ENCODE results near the gene ZCWPW1. TPM values are rescaled to one million over a fixed set of nuclear protein-coding genes. Genes with fewer than 3 reads are reported as not detected.

ZCWPW1 gene
- total and polyA plus RNA-seq, 2 of the 13 experiments (the other 11 are each of a cell fraction or from before 2014, with no cell fraction given): 2.4 to 2.5 TPM

GRCh38 chr7:100428199-100428966 lies at the start of gene ZCWPW1 (continued):
- TF ChIP-seq REPIN1 (CRISPR knock-in tag; IDR thresholded peaks at IDR 0.05; ENCODE audit: borderline replicate concordance, low read depth): peak; percentile 74
- TF ChIP-seq, protein P1, sequence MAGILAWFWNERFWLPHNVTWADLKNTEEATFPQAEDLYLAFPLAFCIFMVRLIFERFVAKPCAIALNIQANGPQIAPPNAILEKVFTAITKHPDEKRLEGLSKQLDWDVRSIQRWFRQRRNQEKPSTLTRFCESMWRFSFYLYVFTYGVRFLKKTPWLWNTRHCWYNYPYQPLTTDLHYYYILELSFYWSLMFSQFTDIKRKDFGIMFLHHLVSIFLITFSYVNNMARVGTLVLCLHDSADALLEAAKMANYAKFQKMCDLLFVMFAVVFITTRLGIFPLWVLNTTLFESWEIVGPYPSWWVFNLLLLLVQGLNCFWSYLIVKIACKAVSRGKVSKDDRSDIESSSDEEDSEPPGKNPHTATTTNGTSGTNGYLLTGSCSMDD (CRISPR knock-in tag; IDR thresholded peaks at IDR 0.05): peak; percentile 81; the same call in 1 of the 2 replicates
- TF ChIP-seq ZNF30 (CRISPR knock-in tag; IDR thresholded peaks at IDR 0.05): no peak
- TF ChIP-seq RELA (CRISPR knock-in tag; IDR thresholded peaks at IDR 0.05): no peak
- no peak for TF ChIP-seq RCOR2 (CRISPR knock-in tag; IDR thresholded peaks at IDR 0.05)
- peak; percentile 93 for TF ChIP-seq ZNF138 (CRISPR knock-in tag; IDR thresholded peaks at IDR 0.05; ENCODE audit: low read depth)
- peak; percentile 100 for TF ChIP-seq ZNF335 (CRISPR knock-in tag; IDR thresholded peaks at IDR 0.05)
- no peak for TF ChIP-seq NFIC (IDR thresholded peaks at IDR 0.05; ENCODE audit: low read length)
- TF ChIP-seq POLR2A (IDR thresholded peaks at IDR 0.05; ENCODE audit: insufficient read depth in 1 of 2, low read depth in 2 of 2, low read length in 2 of 2): peak in 1 of 2 experiments; percentile 98; a peak in 2 of 4 replicates
- TF ChIP-seq, protein P2, sequence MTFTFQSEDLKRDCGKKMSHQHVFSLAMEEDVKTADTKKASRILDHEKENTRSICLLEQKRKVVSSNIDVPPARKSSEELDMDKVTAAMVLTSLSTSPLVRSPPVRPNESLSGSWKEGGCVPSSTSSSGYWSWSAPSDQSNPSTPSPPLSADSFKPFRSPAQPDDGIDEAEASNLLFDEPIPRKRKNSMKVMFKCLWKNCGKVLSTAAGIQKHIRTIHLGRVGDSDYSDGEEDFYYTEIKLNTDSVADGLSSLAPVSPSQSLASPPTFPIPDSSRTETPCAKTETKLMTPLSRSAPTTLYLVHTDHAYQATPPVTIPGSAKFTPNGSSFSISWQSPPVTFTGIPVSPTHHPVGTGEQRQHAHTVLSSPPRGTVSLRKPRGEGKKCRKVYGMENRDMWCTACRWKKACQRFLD (CRISPR knock-in tag; IDR thresholded peaks at IDR 0.05; ENCODE audit: borderline replicate concordance): peak; percentile 82; the same call in 1 of the 2 replicates
- TF ChIP-seq ZNF136 (CRISPR knock-in tag; IDR thresholded peaks at IDR 0.05; ENCODE audit: low read depth): 0 out of 2 replicates have a peak, but pooled peaks have one; percentile 25
- peak; percentile 97 for TF ChIP-seq TFDP2 (CRISPR knock-in tag; IDR thresholded peaks at IDR 0.05)
- no peak for TF ChIP-seq ZNF776 (CRISPR knock-in tag; IDR thresholded peaks at IDR 0.05)
- TF ChIP-seq SP140L (CRISPR knock-in tag; IDR thresholded peaks at IDR 0.05; ENCODE audit: borderline replicate concordance): no peak
- no peak for TF ChIP-seq SP1 (IDR thresholded peaks at IDR 0.05)
- peak; percentile 96 for TF ChIP-seq SP1 (CRISPR knock-in tag; IDR thresholded peaks at IDR 0.05)
- peak; percentile 47 for TF ChIP-seq SUZ12 (IDR thresholded peaks at IDR 0.05; ENCODE audit: low read depth, low read length)
- TF ChIP-seq ZNF101 (CRISPR knock-in tag; IDR thresholded peaks at IDR 0.05; ENCODE audit: borderline replicate concordance, low read depth): no peak; the same call in 1 of the 2 replicates
- TF ChIP-seq ATAD3A (CRISPR knock-in tag; IDR thresholded peaks at IDR 0.05): no peak
- peak; percentile 62; the same call in 1 of the 2 replicates for TF ChIP-seq NR2C2 (CRISPR knock-in tag; IDR thresholded peaks at IDR 0.05; ENCODE audit: borderline replicate concordance)
- 0 out of 2 replicates have a peak, but pooled peaks have one; percentile 21 for TF ChIP-seq GFI1 (CRISPR knock-in tag; IDR thresholded peaks at IDR 0.05; ENCODE audit: borderline replicate concordance)
- no peak for TF ChIP-seq IKZF1 (IDR thresholded peaks at IDR 0.05)
- TF ChIP-seq, protein P3, sequence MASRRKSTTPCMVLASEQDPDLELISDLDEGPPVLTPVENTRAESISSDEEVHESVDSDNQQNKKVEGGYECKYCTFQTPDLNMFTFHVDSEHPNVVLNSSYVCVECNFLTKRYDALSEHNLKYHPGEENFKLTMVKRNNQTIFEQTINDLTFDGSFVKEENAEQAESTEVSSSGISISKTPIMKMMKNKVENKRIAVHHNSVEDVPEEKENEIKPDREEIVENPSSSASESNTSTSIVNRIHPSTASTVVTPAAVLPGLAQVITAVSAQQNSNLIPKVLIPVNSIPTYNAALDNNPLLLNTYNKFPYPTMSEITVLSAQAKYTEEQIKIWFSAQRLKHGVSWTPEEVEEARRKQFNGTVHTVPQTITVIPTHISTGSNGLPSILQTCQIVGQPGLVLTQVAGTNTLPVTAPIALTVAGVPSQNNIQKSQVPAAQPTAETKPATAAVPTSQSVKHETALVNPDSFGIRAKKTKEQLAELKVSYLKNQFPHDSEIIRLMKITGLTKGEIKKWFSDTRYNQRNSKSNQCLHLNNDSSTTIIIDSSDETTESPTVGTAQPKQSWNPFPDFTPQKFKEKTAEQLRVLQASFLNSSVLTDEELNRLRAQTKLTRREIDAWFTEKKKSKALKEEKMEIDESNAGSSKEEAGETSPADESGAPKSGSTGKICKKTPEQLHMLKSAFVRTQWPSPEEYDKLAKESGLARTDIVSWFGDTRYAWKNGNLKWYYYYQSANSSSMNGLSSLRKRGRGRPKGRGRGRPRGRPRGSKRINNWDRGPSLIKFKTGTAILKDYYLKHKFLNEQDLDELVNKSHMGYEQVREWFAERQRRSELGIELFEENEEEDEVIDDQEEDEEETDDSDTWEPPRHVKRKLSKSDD (CRISPR knock-in tag; IDR thresholded peaks at IDR 0.05; ENCODE audit: low read depth): peak; percentile 95
- TF ChIP-seq FOXA3 (CRISPR knock-in tag; IDR thresholded peaks at IDR 0.05): peak; percentile 57; the same call in 1 of the 2 replicates
- no peak; the same call in none of the 2 replicates for TF ChIP-seq ZBTB3 (CRISPR knock-in tag; IDR thresholded peaks at IDR 0.05; ENCODE audit: borderline replicate concordance, low read depth)
- no peak for TF ChIP-seq ZNF432 (CRISPR knock-in tag; IDR thresholded peaks at IDR 0.05; ENCODE audit: borderline replicate concordance)

All from HepG2 (cell line).